ENCODE results near the gene INPP5D. TPM values are rescaled to one million over a fixed set of nuclear protein-coding genes. Genes with fewer than 3 reads are reported as not detected.

The INPP5D gene
- total and polyA plus RNA-seq, 2 donors (not counting 1 experiment from before 2014, with no cell fraction given), result 0.01 to 0.33 TPM

DNA sequence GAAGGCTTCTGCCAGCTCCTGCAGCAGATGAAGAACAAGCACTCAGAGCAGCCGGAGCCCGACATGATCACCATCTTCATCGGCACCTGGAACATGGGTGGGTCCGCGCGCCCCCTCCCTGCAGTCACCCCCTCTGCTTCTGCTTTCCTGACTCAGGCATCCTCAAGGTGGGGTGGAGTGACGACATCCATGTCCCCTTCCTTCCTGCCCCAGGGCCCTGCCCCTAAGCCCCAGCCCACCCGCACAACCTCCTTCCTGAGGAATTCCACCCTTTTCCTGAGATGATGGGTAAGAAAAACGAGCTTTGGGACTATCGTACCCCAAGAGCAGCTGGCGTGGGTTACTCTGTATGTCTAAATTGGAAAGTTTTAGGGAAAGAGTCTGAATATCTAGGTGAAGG is 101.6 kb downstream of the INPP5D start:
- no peak overlapping the region for H3K9ac ChIP-seq (ENCODE audit: insufficient read depth, low read length)
- no peaks in the 10 kb centered on the region for H3K36me3 ChIP-seq (ENCODE audit: control insufficient read depth, insufficient read depth, low read length)
- H3K79me2 ChIP-seq (ENCODE audit: control insufficient read depth, insufficient read depth, low read length), result no peaks in the 10 kb centered on the region
- no peaks in the 10 kb centered on the region for H3K9me3 ChIP-seq (ENCODE audit: control insufficient read depth, insufficient read depth, low read depth, low read length)
- no peak overlapping the region for H3K4me3 ChIP-seq (replicated peaks in 1 of 4; ENCODE audit: control extremely low read depth in 1 of 4, insufficient read depth in 1 of 4, low read depth in 3 of 4, low read length in 4 of 4)
- H3K4me1 ChIP-seq (ENCODE audit: control insufficient read depth, extremely low read depth, insufficient read depth, low read length), result no peaks in the 10 kb centered on the region
- H3K27me3 ChIP-seq (ENCODE audit: control insufficient read depth, insufficient read depth, low read length), result peaks cover 6% of the 10 kb centered on the region
- H4K20me1 ChIP-seq (ENCODE audit: control insufficient read depth, extremely low read depth, insufficient read depth, low read length), result no peaks in the 10 kb centered on the region
- no peak for DNase-seq (ENCODE audit: low read depth in 2 of 2)
- TF ChIP-seq EZH2 (IDR thresholded peaks at IDR 0.05; ENCODE audit: low read length, missing control alignments), result no peak
- TF ChIP-seq, protein P1, sequence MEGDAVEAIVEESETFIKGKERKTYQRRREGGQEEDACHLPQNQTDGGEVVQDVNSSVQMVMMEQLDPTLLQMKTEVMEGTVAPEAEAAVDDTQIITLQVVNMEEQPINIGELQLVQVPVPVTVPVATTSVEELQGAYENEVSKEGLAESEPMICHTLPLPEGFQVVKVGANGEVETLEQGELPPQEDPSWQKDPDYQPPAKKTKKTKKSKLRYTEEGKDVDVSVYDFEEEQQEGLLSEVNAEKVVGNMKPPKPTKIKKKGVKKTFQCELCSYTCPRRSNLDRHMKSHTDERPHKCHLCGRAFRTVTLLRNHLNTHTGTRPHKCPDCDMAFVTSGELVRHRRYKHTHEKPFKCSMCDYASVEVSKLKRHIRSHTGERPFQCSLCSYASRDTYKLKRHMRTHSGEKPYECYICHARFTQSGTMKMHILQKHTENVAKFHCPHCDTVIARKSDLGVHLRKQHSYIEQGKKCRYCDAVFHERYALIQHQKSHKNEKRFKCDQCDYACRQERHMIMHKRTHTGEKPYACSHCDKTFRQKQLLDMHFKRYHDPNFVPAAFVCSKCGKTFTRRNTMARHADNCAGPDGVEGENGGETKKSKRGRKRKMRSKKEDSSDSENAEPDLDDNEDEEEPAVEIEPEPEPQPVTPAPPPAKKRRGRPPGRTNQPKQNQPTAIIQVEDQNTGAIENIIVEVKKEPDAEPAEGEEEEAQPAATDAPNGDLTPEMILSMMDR (conservative IDR thresholded peaks at IDR 0.05 in 1 of 2, IDR thresholded peaks at IDR 0.05 in 1 of 2; ENCODE audit: low read depth in 1 of 2, low read length in 2 of 2), result no peak
- no peak overlapping the region for H2AFZ ChIP-seq (ENCODE audit: low read length)
- H3K27ac ChIP-seq (ENCODE audit: insufficient read depth, low read length), result no peak overlapping the region
- H3K4me2 ChIP-seq (ENCODE audit: extremely low read depth, insufficient read depth, low read length), result no peak overlapping the region

DNA sequence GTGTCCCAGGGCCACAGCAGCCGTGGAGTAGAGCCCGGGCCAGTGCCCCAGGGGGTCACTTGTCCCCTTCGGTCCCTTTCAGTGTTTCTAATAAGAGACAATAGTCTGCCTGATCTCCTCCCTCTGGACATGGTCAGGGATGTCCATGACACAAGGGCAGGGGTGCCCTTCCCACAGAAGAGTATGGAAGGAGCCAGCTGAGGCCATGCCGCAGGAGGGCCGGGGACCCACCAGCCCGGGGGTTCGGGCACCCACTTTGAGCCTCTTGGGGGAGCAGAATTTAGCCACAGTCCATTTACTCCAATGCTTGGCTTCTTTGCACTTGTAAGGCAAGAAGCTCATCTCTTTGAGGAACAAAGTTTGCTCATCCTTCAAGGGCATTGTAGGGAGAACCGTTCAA is 102.6 kb downstream of the INPP5D start:
- H4K20me1 ChIP-seq (ENCODE audit: control insufficient read depth, extremely low read depth, insufficient read depth, low read length), result no peaks in the 10 kb centered on the region
- DNase-seq (ENCODE audit: low read depth in 2 of 2), result no peak
- H2AFZ ChIP-seq (ENCODE audit: low read length), result no peak overlapping the region
- no peak overlapping the region for H3K4me2 ChIP-seq (ENCODE audit: extremely low read depth, insufficient read depth, low read length)
- no peak overlapping the region for H3K4me3 ChIP-seq (replicated peaks in 1 of 4; ENCODE audit: control extremely low read depth in 1 of 4, insufficient read depth in 1 of 4, low read depth in 3 of 4, low read length in 4 of 4)
- H3K4me1 ChIP-seq (ENCODE audit: control insufficient read depth, extremely low read depth, insufficient read depth, low read length), result no peaks in the 10 kb centered on the region
- no peaks in the 10 kb centered on the region for H3K79me2 ChIP-seq (ENCODE audit: control insufficient read depth, insufficient read depth, low read length)
- TF ChIP-seq, protein P1 (conservative IDR thresholded peaks at IDR 0.05 in 1 of 2, IDR thresholded peaks at IDR 0.05 in 1 of 2; ENCODE audit: low read depth in 1 of 2, low read length in 2 of 2), result no peak
- TF ChIP-seq EZH2 (IDR thresholded peaks at IDR 0.05; ENCODE audit: low read length, missing control alignments), result no peak
- H3K36me3 ChIP-seq (ENCODE audit: control insufficient read depth, insufficient read depth, low read length), result no peaks in the 10 kb centered on the region
- no peak overlapping the region for H3K27ac ChIP-seq (ENCODE audit: insufficient read depth, low read length)
- peaks cover 6% of the 10 kb centered on the region for H3K27me3 ChIP-seq (ENCODE audit: control insufficient read depth, insufficient read depth, low read length)
- no peaks in the 10 kb centered on the region for H3K9me3 ChIP-seq (ENCODE audit: control insufficient read depth, insufficient read depth, low read depth, low read length)
- H3K9ac ChIP-seq (ENCODE audit: insufficient read depth, low read length), result no peak overlapping the region

DNA sequence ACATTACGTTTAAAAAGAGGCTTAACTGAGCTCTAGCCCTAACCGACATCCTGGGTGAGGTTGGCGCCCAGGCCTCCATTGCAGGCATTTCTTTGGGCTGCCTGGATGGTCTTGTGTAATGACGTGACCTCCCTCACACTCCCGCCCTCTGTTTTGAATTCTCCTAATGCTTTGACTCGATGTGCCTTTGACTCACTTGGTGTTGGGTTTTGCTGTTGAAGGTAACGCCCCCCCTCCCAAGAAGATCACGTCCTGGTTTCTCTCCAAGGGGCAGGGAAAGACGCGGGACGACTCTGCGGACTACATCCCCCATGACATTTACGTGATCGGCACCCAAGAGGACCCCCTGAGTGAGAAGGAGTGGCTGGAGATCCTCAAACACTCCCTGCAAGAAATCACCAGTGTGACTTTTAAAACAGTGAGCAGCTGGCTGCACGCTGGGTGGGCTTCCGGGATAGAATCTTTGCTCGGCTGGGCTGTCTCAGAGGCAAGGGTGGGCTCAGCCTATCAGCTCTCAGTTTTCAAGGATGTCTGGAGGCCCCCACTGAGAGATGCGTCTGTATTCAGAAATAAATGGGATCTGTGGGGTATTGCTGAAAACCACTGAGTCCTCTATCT is 103.5 kb downstream of the INPP5D start:
- Histone ChIP-seq H3K27ac (ENCODE audit: insufficient read depth, low read length) (no peak overlapping the region), H2AFZ (ENCODE audit: low read length) (no peak overlapping the region), H3K4me3 (replicated peaks in 1 of 4; ENCODE audit: control extremely low read depth in 1 of 4, insufficient read depth in 1 of 4, low read depth in 3 of 4, low read length in 4 of 4) (no peak overlapping the region), H3K4me2 (ENCODE audit: extremely low read depth, insufficient read depth, low read length) (no peak overlapping the region), H3K4me1 (ENCODE audit: control insufficient read depth, extremely low read depth, insufficient read depth, low read length) (no peaks in the 10 kb centered on the region), H3K27me3 (ENCODE audit: control insufficient read depth, insufficient read depth, low read length) (peaks cover 6% of the 10 kb centered on the region), H3K9me3 (ENCODE audit: control insufficient read depth, insufficient read depth, low read depth, low read length) (no peaks in the 10 kb centered on the region), H4K20me1 (ENCODE audit: control insufficient read depth, extremely low read depth, insufficient read depth, low read length) (no peaks in the 10 kb centered on the region), H3K79me2 (ENCODE audit: control insufficient read depth, insufficient read depth, low read length) (no peaks in the 10 kb centered on the region), H3K9ac (ENCODE audit: insufficient read depth, low read length) (no peak overlapping the region), H3K36me3 (ENCODE audit: control insufficient read depth, insufficient read depth, low read length) (no peaks in the 10 kb centered on the region)
- TF ChIP-seq, protein P1 (conservative IDR thresholded peaks at IDR 0.05 in 1 of 2, IDR thresholded peaks at IDR 0.05 in 1 of 2; ENCODE audit: low read depth in 1 of 2, low read length in 2 of 2), result no peak
- TF ChIP-seq EZH2 (IDR thresholded peaks at IDR 0.05; ENCODE audit: low read length, missing control alignments), result no peak
- DNase-seq (ENCODE audit: low read depth in 2 of 2), result no peak

Data from fibroblast of lung (primary cell).